MM.1S (cell line): Measurements from ENCODE around the gene OR2L5.

Experiments
- CTCF ChIP-seq: fragments of 300-600 bp; sonication (generic); IDR thresholded peaks from 2 replicates; pipeline ENCODE4 v1.5.1; 2016; ENCODE audit warnings: antibody characterized with exemption, low read length, mixed read lengths
- EZH2phosphoT487 ChIP-seq: fragments of 300-600 bp; sonication (generic); IDR thresholded peaks from 2 replicates; pipeline ENCODE4 v1.6.1; 2018; ENCODE audit warnings: antibody characterized with exemption, low read length

GRCh38 chr1:247998811-247999210 is 14.6 kb upstream of the OR2L5 start:
- TF ChIP-seq CTCF = no peak
- no peak for TF ChIP-seq EZH2phosphoT487
